Measurements from ENCODE around the gene EGFLAM.

EGFLAM gene

GRCh38 chr5:38378579-38378978 lies 120.2 kb downstream of the EGFLAM start:
- no peaks in the 10 kb centered on the region for H3K27me3 ChIP-seq (ENCODE audit: insufficient read depth, low read depth, severe bottlenecking)
- no peaks in the 10 kb centered on the region for H3K9me3 ChIP-seq (ENCODE audit: severe bottlenecking)
- no peak overlapping the region for H3K4me3 ChIP-seq (ENCODE audit: low read depth, low read length)
- H3K36me3 ChIP-seq, result peaks cover 51% of the 10 kb centered on the region
- no peak for DNase-seq
- TF ChIP-seq CTCF (IDR thresholded peaks at IDR 0.05; ENCODE audit: low read depth, low read length), result no peak
- H3K27ac ChIP-seq, result peak overlapping the region; percentile 63

- H3K4me3 ChIP-seq (ENCODE audit: low read depth, low read length), result no peak overlapping the region; the same call in 1 of the 2 replicates
- H3K9me3 ChIP-seq (ENCODE audit: severe bottlenecking), result no peaks in the 10 kb centered on the region
- peak; percentile 90 for DNase-seq
- no peak for TF ChIP-seq CTCF (IDR thresholded peaks at IDR 0.05; ENCODE audit: low read depth, low read length)
- peaks cover 51% of the 10 kb centered on the region for H3K36me3 ChIP-seq
- H3K27me3 ChIP-seq (ENCODE audit: insufficient read depth, low read depth, severe bottlenecking), result no peaks in the 10 kb centered on the region
- H3K27ac ChIP-seq, result peak overlapping the region; percentile 63
Observed at GRCh38 chr5:38379350-38379937, 121.1 kb downstream of the EGFLAM start.

GRCh38 chr5:38380537-38380936 lies 122.2 kb downstream of the EGFLAM start:
- H3K4me3 ChIP-seq (ENCODE audit: low read depth, low read length), result no peak overlapping the region
- H3K36me3 ChIP-seq, result peaks cover 54% of the 10 kb centered on the region
- H3K27ac ChIP-seq, result peak overlapping the region; percentile 63
- TF ChIP-seq CTCF (IDR thresholded peaks at IDR 0.05; ENCODE audit: low read depth, low read length), result no peak
- DNase-seq, result no peak
- H3K27me3 ChIP-seq (ENCODE audit: insufficient read depth, low read depth, severe bottlenecking), result no peaks in the 10 kb centered on the region
- H3K9me3 ChIP-seq (ENCODE audit: severe bottlenecking), result no peaks in the 10 kb centered on the region

- Histone ChIP-seq H3K27me3 (ENCODE audit: insufficient read depth, low read depth, severe bottlenecking) (no peaks in the 10 kb centered on the region), H3K27ac (peak overlapping the region; percentile 63), H3K9me3 (ENCODE audit: severe bottlenecking) (no peaks in the 10 kb centered on the region), H3K36me3 (peaks cover 56% of the 10 kb centered on the region), H3K4me3 (ENCODE audit: low read depth, low read length) (no peak overlapping the region)
- no peak for TF ChIP-seq CTCF (IDR thresholded peaks at IDR 0.05; ENCODE audit: low read depth, low read length)
- no peak for DNase-seq
Observed at GRCh38 chr5:38381361-38381760, 123.0 kb downstream of the EGFLAM start.

GRCh38 chr5:38382898-38383297 lies 124.5 kb downstream of the EGFLAM start:
- no peaks in the 10 kb centered on the region for H3K27me3 ChIP-seq (ENCODE audit: insufficient read depth, low read depth, severe bottlenecking)
- no peaks in the 10 kb centered on the region for H3K9me3 ChIP-seq (ENCODE audit: severe bottlenecking)
- peaks cover 54% of the 10 kb centered on the region for H3K36me3 ChIP-seq
- peak; percentile 92 for TF ChIP-seq CTCF (IDR thresholded peaks at IDR 0.05; ENCODE audit: low read depth, low read length)
- peak; percentile 85 for DNase-seq
- H3K27ac ChIP-seq, result no peak overlapping the region; the same call in 1 of the 2 replicates
- H3K4me3 ChIP-seq (ENCODE audit: low read depth, low read length), result no peak overlapping the region

GRCh38 chr5:38383701-38384100 lies 125.3 kb downstream of the EGFLAM start:
- no peak for DNase-seq
- Histone ChIP-seq H3K36me3 (peaks cover 47% of the 10 kb centered on the region), H3K27ac (no peak overlapping the region), H3K9me3 (ENCODE audit: severe bottlenecking) (no peaks in the 10 kb centered on the region), H3K4me3 (ENCODE audit: low read depth, low read length) (no peak overlapping the region), H3K27me3 (ENCODE audit: insufficient read depth, low read depth, severe bottlenecking) (no peaks in the 10 kb centered on the region)
- TF ChIP-seq CTCF (IDR thresholded peaks at IDR 0.05; ENCODE audit: low read depth, low read length), result no peak
